Suppressor macrophage treated with lipopolysaccharide for 4 hours (primary cell): ENCODE measurements around the gene GNAZ.

Source experiments
- DNase-seq: peaks from one replicate; pipeline ENCODE4 v3.0.0-alpha.2; 2020

The GNAZ gene

GRCh38 chr22:23110190-23110921 lies 40.0 kb downstream of the GNAZ start:
- DNase-seq, result no peak

GRCh38 chr22:23110922-23111527 lies 40.7 kb downstream of the GNAZ start:
- no peak for DNase-seq

GRCh38 chr22:23112472-23113012 lies 42.2 kb downstream of the GNAZ start:
- no peak for DNase-seq

- DNase-seq, result no peak
These were observed 42.9 kb downstream of the GNAZ start for GRCh38 chr22:23113067-23113846.

GRCh38 chr22:23113847-23114720 lies 43.8 kb downstream of the GNAZ start:
- DNase-seq, result no peak

GRCh38 chr22:23114721-23115020 lies 44.4 kb downstream of the GNAZ start:
- DNase-seq, result no peak

- no peak for DNase-seq
These were observed 45.0 kb downstream of the GNAZ start for GRCh38 chr22:23115369-23115768.

- DNase-seq, result no peak
These were observed 45.6 kb downstream of the GNAZ start for GRCh38 chr22:23115825-23116494.

GRCh38 chr22:23116506-23117263 lies 46.4 kb downstream of the GNAZ start:
- no peak for DNase-seq

GRCh38 chr22:23117275-23117674 lies 47.0 kb downstream of the GNAZ start:
- no peak for DNase-seq

- DNase-seq, result no peak
These were observed 47.8 kb downstream of the GNAZ start for GRCh38 chr22:23117891-23118646.

GRCh38 chr22:23118647-23119493 lies 48.6 kb downstream of the GNAZ start:
- DNase-seq, result no peak

GRCh38 chr22:23119494-23120414 lies 49.4 kb downstream of the GNAZ start:
- no peak for DNase-seq

- no peak for DNase-seq
These were observed 50.1 kb downstream of the GNAZ start for GRCh38 chr22:23120415-23120899.

- DNase-seq, result no peak
These were observed 50.7 kb downstream of the GNAZ start for GRCh38 chr22:23121000-23121421.

- DNase-seq, result peak; percentile 71
These were observed 51.1 kb downstream of the GNAZ start for GRCh38 chr22:23121424-23121823.

- no peak for DNase-seq
These were observed 52.1 kb downstream of the GNAZ start for GRCh38 chr22:23122216-23122957.
